SKM-1 (cell line): Measurements from ENCODE around the gene TBC1D5.
"Not testable (repeated sequence)": the region's sequence is repeated elsewhere in the genome, so short reads cannot be mapped to it uniquely, and the experiment has no call there.

ENCODE experiments used
- DNase-seq: peaks from one replicate; lab custom pipeline; 2025; ENCODE audit not compliant: unreplicated experiment; lab: John Stamatoyannopoulos, UW

Gene TBC1D5

DNA sequence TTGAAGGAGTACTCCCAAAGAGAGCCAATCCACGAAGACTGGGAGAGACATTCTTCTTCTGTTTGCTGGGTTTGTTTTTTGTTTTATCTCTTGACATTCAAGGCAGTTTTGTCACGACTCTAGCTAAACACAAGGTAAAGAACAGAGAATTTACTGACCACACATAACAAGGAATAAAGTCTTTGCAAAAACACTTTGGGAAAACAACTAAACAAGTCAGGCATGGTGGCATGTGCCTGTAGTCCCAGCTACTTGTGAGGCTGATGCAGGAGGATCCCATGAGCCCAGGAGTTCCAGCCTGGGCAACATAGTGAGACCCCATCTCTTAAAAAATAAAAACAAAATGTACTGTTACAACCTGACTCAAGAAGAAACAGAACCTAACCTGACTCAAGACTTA, 28.0 kb downstream of the TBC1D5 start:
- DNase-seq: no peak

DNA sequence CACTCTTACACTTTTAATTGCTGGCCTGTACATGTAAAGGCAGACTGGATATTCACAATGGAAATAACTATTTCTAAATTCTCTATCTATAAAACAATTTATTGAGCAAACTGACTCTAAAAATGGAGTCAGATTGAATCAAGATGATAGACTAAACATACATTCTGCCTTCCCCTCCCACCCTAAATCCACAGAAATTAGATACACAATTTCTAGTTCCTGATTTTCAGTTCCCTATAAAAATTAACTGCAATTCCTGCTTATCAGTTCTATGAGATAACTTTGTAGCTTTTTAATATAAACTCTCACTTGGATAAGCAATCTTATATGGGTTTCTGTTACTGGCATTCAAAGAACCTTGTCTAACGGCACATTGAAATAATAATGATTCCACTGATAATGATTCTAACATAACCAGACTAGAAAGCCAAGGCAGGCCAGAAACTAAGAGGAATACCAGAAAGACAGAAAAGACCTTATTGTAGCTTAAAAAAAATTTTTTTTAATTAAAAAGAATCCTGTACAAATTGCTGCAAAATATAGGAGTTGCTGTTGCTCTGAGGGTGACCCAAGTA, 33.1 kb downstream of the TBC1D5 start:
- DNase-seq: no peak

DNA sequence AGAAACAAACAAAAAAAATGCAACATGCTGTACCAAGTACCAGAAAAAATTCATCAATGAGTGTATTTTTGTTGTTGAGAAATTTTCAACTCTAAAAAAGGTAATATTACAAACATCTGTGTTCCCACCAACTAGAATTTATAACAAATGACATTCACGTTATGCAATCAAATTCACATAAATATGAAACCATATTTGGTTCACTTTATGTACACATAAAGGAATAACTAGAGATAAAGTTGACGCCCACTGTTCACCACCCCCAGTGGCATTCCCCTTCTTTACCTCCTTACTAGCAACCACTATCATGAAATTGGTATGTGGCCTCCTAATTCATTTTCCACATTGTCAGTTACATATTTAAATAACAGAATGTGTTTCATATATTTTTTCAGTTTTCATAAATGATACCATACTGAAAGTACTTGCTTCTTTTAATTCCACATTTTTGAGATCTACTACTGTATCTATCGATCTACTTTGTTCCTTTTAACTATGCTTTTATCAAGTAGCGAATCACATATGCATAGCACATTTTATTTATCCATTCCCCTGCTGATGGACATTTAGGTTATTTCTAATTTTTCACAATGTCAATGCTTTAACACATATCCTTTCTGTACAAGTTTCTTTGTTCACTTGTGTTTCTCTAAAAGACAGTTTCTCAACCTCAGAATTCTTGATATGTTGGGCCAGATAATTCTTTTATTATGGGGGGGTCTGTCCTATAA, 34.5 kb downstream of the TBC1D5 start:
- no peak for DNase-seq

DNA sequence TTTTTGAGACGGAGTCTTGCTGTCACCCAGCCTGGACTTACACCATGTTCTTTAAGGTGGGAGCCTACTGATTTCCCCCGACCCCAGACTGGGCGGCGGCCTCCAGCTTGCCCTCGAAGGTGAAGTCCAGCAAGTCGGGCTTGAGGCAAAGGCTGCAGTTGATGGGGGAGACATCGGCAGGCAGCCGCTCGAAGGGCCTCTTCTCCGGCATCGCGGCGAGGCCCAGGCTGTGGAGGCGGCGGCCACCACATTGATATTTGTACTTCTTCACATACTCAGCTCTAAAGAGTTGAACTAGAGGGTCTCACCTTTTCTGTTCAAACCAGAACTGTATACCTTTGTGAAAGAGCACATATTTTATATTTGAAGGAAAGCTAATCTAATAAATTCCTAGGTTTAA, 36.4 kb downstream of the TBC1D5 start:
- not testable (repeated sequence) for DNase-seq

DNA sequence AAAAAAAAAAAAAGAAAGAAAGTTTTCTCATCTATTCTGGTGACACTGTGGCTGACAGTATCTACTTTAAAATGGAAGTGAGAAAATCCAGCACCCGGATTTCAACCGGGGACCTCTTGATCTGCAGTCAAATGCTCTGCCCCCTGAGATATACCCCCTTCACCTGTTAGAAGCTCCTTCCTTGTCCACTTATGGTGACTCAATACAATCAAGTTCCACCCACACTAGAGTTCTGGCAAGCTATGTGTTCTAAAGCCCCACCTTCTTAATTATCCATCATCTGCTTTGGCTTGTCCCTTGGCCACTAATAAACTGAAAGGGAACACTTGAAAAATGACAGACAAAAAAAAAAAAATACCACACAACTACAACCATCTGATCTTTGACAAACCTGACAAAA, 42.6 kb downstream of the TBC1D5 start:
- DNase-seq: not testable (repeated sequence)

DNA sequence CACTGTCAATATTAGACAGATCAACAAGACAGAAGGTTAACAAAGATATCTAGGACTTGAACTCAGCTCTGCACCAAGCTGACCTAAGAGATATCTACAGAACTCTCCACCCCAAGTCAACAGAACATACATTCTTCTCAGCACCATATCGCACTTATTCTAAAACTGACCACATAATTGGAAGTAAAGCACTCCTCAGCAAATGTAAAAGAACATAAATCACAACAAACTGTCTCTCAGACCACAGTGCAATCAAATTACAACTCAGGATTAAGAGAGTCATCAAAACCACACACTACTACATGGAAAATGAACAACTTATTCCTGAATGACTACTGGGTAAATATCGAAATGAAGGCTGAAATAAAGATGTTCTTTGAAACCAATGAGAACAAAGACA, 46.8 kb downstream of the TBC1D5 start:
- not testable (repeated sequence) for DNase-seq

DNA sequence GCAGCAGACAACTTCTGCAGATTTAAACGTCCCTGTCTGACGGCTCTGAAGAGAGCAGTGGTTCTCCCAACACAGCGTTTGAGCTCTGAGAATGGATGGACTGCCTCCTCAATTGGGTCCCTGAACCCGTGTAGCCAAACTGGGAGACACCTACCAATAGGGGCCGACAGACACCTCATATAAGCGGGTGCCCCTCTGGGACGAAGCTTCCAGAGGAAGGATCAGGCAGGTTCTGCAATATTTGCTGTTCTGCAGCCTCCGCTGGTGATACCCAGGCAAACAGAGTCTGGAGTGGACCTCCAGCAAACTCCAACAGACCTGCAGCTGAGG, 48.8 kb downstream of the TBC1D5 start:
- DNase-seq: not testable (repeated sequence)

DNA sequence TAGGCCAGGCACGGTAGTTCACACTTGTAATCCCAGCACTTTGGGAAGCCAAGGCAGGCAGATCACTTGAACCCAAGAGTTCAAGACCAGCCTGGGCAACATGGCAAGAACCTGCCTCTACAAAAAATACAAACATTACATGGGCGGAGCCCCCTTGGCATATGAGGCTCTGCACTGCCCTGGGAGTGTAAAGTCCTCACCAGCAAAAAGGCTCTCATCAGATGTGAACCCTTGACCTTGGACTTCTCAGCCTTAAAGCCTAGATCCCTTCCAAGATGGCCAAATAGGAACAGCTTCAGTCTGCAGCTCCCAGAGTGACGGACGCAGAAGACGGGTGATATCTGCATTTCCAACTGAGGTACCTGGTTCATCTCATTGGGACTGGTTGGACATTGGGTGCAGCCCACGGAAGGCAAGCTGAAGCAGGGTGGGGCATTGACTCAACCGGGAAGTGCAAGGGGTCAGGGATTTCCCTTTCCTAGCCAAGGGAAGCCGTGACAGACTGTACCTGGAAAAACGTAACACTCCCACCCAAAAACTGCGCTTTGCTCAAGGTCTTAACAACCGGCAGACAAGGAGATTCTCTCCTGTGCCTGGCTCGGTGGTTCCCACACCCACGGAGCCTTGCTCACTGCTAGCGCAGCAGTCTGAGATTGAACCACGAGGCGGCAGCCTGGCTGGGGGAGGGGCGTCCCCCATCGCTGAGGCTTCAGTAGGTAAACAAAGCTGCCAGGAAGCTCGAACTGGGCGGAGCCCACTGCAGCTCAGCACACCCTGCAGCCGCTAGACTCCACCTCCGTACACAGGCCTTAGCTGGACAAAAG, 49.4 kb downstream of the TBC1D5 start:
- DNase-seq: not testable (repeated sequence)

DNA sequence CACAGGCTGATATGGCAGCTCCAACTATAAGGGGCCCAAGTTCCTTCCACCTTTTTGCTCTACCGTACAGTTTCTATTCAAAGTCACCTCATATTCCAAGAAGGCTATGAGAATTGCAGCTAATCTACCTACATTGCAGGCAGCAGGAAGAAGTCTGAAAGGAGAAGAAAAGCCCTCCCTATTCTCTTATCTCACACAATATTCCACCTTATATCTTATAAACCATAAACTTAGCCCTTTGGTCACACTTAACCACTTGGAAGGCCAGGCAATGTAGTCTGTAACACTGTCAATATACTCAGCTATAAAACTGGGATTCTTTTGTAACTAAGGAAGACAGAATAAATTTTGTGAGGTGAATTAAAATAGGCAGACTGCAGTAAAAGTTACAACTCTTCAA, 54.9 kb downstream of the TBC1D5 start:
- no peak for DNase-seq

DNA sequence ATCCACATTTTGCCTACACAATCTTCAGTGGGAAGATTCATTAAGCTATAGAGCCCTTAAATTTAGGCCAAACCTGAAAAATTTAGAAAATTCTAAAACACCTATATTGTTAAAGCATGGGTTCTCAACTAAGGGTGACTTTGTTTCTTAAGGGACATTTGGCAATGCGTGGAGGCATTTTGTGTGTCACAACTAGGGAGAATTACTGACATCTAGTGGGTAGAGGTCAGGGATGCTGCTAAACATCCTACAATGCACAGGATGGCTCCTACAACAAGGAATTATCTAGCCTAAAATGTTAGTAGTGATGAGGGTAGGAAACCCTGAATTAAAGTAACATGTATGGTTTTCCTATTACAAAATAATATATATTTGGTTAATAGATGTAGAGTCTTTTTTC, 55.8 kb downstream of the TBC1D5 start:
- no peak for DNase-seq

DNA sequence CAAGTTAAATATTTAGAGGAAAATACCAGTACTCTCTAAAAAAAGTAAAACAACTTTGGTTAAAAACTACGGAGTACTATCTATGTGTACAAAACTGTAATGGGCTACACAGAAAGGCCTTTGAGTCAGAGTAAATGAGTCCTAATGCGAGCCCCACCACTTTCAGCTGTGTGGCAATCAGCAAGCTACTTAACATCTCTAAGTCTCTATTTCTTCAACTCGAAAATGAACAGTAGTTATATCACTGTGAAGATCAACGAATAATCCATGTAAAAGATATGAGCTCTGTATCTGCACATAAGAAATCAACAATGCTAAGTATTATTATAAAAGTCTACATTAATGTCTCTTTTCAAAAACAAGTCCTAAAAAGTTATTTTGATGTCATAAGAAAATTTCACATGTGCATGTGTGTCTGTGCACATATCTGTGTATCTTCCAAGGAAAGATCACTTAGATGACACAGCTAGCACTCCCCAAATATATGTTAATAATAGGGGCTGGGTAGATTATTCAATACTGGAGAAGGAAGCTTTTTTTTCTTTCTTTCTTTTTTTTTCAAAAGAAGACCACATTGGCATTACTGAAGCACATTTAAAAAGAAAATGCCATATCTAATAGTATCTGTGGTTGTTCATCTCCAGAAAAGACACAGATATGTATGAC, 58.8 kb downstream of the TBC1D5 start:
- DNase-seq: no peak

DNA sequence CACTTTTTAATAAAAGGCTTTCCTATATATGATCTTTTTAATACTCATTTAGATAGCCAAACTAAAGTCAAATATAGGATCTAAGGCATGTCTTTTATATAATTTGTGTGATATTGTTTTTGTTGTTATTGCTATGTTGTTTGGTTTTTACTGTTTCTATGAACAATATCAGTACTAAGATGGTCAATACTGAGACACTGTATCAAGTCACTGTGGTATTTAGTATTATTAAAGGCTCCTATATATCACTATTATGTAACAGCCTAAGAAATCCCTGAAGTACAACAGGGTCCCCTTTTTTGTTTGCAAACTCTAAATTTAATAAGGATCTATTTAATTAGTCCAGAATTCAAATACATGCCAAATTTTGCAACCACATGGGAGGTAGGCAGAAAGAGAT, 61.9 kb downstream of the TBC1D5 start:
- DNase-seq: no peak

DNA sequence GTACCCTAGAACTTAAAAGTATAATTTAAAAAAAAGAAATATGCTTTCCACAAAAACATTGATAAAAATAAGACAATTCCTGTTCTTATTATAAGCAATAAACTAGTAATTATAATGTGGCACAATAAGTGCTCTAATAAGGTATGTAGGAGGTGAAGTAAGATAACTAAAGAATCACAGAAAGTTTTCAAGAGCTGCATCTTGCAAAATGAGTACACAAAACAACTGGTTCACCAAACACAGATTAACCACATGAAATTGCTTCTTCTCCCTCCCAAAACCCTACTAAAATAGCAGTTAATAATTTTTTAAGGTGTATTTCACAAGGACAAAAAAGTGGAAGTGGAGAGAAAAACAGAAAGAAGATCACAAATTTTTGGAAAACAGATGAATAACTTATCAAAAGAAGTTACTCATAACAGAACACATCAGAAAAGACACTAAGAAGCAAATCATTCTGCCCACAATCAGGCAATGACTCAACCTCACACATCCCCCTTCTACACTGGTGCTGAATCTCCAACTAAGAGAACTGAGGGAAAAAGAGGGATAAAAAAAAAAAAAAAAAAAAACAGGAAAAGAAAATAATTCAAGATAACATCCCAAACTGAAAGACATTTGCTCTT, 64.2 kb downstream of the TBC1D5 start:
- DNase-seq: no peak

DNA sequence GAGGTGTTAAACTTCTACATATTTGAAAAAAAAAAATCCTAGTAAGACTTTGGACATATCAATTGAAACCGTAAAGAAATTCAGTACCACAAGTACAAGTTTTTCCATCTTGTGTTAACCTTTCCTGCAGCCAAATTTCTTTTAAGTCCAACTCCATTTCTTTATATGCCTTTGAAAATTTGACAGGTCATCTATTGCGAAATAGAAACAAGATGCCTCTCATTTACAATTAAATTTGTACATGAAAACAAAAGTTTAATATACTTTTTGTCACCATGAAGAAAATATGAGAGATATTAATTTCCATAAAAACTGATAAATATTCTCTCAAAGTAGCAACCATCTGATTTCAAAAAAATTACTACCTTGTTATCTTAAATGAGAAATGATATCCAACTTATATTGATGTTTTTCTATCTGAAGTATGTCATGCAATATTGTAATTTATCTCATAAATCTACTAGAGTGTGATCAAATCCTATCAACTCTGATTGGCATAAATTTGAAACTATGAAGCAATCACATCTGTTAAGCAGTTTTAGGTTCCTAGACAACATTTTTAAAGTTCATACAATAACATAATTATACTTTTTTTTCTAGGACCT, 68.2 kb downstream of the TBC1D5 start:
- no peak for DNase-seq

DNA sequence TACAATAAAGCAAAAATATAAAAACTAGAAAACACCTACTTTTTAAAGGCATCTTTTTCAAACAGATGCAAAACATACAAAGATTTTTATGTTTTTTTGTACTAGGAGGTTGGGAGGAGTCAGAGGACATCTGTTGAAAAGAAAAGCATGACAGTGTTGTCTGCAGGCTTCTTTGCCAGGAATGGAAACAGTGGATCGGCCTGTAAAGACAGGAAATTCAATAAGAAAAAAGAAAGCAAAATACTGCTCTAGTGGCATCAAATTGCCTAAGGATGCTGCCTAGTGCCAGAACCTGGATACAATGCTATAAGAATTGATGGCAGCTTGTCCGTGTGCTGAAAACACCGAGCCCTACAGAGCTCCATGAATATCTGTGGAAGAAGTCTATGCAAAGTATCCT, 69.9 kb downstream of the TBC1D5 start:
- DNase-seq: no peak

DNA sequence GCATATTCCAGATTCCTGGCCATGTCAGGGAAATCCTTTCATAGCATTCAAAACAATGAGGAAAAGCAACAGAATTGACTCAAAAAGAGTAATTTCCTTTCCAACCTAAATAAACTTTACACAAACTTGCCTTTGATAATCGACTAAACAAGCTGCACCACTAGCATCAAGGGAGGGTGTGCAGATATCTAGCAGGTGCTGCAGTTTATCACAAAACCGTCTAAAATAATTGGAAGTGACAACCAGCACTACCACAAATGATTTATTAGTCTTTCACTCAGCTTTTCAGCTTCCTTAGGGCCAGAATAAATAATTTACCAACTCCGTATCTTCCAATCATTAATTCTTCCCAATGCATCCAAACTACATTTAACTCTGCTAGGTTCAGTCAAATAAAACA, 71.7 kb downstream of the TBC1D5 start:
- no peak for DNase-seq

DNA sequence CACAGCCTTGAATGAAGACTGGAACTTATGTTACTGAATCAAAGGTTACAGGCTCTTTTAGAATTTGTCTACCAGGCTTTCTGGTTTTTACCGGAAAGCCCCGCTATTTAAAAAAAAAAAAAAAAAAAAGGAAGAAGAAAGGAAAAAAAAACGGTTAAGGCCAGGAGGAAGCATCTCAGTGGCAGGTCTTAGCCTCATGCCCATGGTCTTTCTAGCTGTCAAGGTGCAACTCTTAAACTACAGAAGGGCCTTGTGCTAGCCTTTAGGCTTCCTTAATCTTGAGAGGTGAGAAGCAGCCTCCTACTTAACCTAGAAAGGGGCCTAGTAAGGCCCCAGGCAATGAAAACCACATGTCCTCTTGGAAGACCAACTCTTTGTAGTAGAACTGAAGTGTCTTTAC, 77.5 kb downstream of the TBC1D5 start:
- DNase-seq: no peak

DNA sequence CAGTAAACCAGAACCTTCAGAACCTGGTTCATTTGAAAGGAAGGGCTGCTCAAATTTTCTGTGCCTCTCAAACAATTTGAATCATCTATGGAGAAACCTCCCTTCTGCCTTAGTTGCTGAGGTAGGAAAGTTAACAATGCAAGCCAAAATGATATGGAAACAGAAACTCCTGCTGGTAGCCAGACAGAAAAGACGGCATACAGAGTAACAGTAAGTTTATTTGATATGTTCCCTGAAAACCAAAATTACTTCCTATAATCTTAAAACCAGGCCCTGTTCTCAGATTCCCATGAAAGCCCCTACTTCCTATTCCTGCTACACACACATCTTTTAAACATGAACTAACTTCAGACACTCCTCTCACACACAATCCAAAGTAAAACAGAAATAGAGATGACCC, 86.2 kb downstream of the TBC1D5 start:
- no peak for DNase-seq

DNA sequence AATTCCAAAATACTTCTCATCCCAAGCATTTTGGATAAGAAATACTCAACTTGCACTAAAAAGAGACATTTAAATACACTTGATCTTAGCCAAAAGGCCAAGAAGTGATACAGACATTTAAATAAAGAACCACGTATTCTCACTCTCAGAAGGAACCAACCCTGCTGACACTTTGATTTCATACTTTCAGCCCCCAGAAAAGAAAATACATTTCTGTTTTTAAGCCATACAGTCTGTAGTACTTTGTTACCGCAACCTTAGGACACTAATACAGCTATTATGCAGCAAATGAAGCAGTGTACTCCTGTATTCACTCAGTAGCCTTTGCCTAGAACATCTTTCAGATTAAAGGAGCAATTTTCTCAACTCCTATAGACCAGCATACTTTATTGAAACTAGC, 86.7 kb downstream of the TBC1D5 start:
- DNase-seq: no peak

DNA sequence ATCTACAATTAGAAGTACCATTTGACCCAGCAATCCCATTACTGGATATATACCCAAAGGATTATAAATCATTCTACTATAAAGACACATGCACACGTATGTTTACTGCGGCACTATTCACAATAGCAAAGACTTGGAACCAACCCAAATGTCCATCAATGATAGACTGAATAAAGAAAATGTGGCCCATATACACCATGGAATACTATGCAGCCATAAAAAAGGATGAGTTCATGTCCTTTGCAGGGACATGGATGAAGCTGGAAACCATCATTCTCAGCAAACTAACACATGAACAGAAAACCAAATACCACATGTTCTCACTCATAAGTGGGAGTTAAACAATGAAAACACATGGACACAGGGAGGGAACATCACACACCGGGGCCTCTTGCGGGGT, 92.7 kb downstream of the TBC1D5 start:
- DNase-seq: not testable (repeated sequence)
